GM23338 (cell line): ENCODE data around the gene CA5B. TPM values are rescaled to one million over a fixed set of nuclear protein-coding genes. Genes with fewer than 3 reads are reported as not detected.

ENCODE experiments used
- ATAC-seq: fragments of 200-7000 bp; cut with Tn5 transposase; 3 replicates; pipeline ENCODE4 v1.9.1; 2020
- DNase-seq: peaks from one replicate; pipeline ENCODE4 v3.0.0-alpha.2; 2015; ENCODE audit warnings: low spot score
- H2AFZ ChIP-seq: fragments of 200-600 bp; sonication (generic); 2 replicates; pipeline ENCODE4 v1.8.0; 2016; ENCODE audit warnings: antibody characterized with exemption, mild to moderate bottlenecking, moderate library complexity
- H3F3A ChIP-seq: fragments of 200-600 bp; sonication (generic); replicated peaks from 2 replicates; pipeline ENCODE4 v1.8.0; 2017; ENCODE audit warnings: antibody characterized with exemption, mixed run types, low read depth
- H3K27ac ChIP-seq: fragments of 200-600 bp; sonication (generic); 2 replicates; pipeline ENCODE4 v1.6.1; 2016; ENCODE audit warnings: low read depth
- H3K27me3 ChIP-seq: fragments of 200-600 bp; sonication (generic); 2 replicates; pipeline ENCODE4 v1.8.0; 2016; ENCODE audit warnings: mild to moderate bottlenecking, mixed run types, moderate library complexity; ENCODE audit not compliant: insufficient read depth
- H3K36me3 ChIP-seq: fragments of 200-600 bp; sonication (generic); 2 replicates; pipeline ENCODE4 v1.8.0; 2016; ENCODE audit warnings: mild to moderate bottlenecking; ENCODE audit not compliant: insufficient read depth
- H3K4me1 ChIP-seq: fragments of 200-600 bp; sonication (generic); 2 replicates; pipeline ENCODE4 v1.8.0; 2016; ENCODE audit warnings: mild to moderate bottlenecking, moderate library complexity; ENCODE audit not compliant: insufficient read depth
- H3K4me2 ChIP-seq: fragments of 200-600 bp; sonication (generic); 2 replicates; pipeline ENCODE4 v1.7.1; 2017; ENCODE audit warnings: mixed run types
- H3K4me3 ChIP-seq: fragments of 200-600 bp; sonication (generic); 2 replicates; pipeline ENCODE4 v1.6.1; 2016; ENCODE audit warnings: mixed run types
- H3K79me2 ChIP-seq: fragments of 200-600 bp; sonication (generic); replicated peaks from 2 replicates; pipeline ENCODE4 v1.8.0; 2017; ENCODE audit warnings: mild to moderate bottlenecking; ENCODE audit not compliant: insufficient read depth
- H3K9me2 ChIP-seq: fragments of 200-600 bp; sonication (generic); 2 replicates; pipeline ENCODE4 v1.8.0; 2017; ENCODE audit not compliant: insufficient read depth
- H4K20me1 ChIP-seq: fragments of 200-600 bp; sonication (generic); replicated peaks from 2 replicates; pipeline ENCODE4 v1.8.0; 2017; ENCODE audit warnings: mild to moderate bottlenecking; ENCODE audit not compliant: insufficient read depth
- H3K27ac Mint-ChIP-seq: 2 replicates; pipeline ENCODE4 v1.8.0; 2020; ENCODE audit warnings: inconsistent platforms, mild to moderate bottlenecking, moderate library complexity, mixed read lengths
- H3K27me3 Mint-ChIP-seq: 3 replicates; pipeline ENCODE4 v1.8.0; 2022; ENCODE audit warnings: low read depth, mild to moderate bottlenecking, moderate library complexity, mixed read lengths, inconsistent platforms; ENCODE audit not compliant: insufficient read depth, poor library complexity
- H3K36me3 Mint-ChIP-seq: 3 replicates; pipeline ENCODE4 v1.8.0; 2021; ENCODE audit warnings: low read depth, mild to moderate bottlenecking, inconsistent platforms, moderate library complexity, mixed read lengths
- H3K4me1 Mint-ChIP-seq: 3 replicates; pipeline ENCODE4 v1.8.0; 2020; ENCODE audit warnings: mild to moderate bottlenecking, inconsistent platforms, mixed read lengths
- H3K4me3 Mint-ChIP-seq: 3 replicates; pipeline ENCODE4 v1.8.0; 2021; ENCODE audit warnings: moderate library complexity, mild to moderate bottlenecking, inconsistent platforms, mixed read lengths
- H3K9me3 Mint-ChIP-seq: 3 replicates; pipeline ENCODE4 v1.8.0; 2020; ENCODE audit warnings: moderate library complexity, mild to moderate bottlenecking, inconsistent platforms, mixed read lengths
- CREB1 ChIP-seq: fragments of 250-450 bp; sonication (Bioruptor Pico); IDR thresholded peaks from 2 replicates; pipeline ENCODE4 v1.5.0; 2020; ENCODE audit warnings: low read depth, mild to moderate bottlenecking, moderate library complexity
- EZH2 ChIP-seq: fragments of 200-600 bp; sonication (generic); IDR thresholded peaks from one replicate; pipeline ENCODE4 v1.8.0; 2017; ENCODE audit warnings: antibody characterized with exemption, mild to moderate bottlenecking, low read depth; ENCODE audit not compliant: unreplicated experiment
- EZH2phosphoT487 ChIP-seq: fragments of 200-600 bp; sonication (generic); IDR thresholded peaks from one replicate; pipeline ENCODE4 v1.8.1; 2018; ENCODE audit warnings: antibody characterized with exemption; ENCODE audit not compliant: unreplicated experiment
- JUNB ChIP-seq: IDR thresholded peaks from one replicate; pipeline ENCODE4 v1.6.1; 2016; ENCODE audit warnings: antibody characterized with exemption; ENCODE audit not compliant: unreplicated experiment
- NANOG ChIP-seq: IDR thresholded peaks from 2 replicates; pipeline ENCODE4 v1.6.1; 2016; ENCODE audit warnings: antibody characterized with exemption, borderline replicate concordance
- POLR2AphosphoS5 ChIP-seq: IDR thresholded peaks from 2 replicates; pipeline ENCODE4 v1.6.1; 2016; ENCODE audit warnings: antibody characterized with exemption, low read depth
- STAT1 ChIP-seq: IDR thresholded peaks from one replicate; pipeline ENCODE4 v1.6.1; 2016; ENCODE audit warnings: antibody characterized with exemption; ENCODE audit not compliant: unreplicated experiment
- ZNF114 ChIP-seq: fragments of 250-450 bp; sonication (Bioruptor Pico); IDR thresholded peaks from 2 replicates; pipeline ENCODE4 v1.5.0; 2020; ENCODE audit warnings: mild to moderate bottlenecking, moderate library complexity
- ZNF331 ChIP-seq: fragments of 250-450 bp; sonication (Bioruptor Pico); IDR thresholded peaks from 2 replicates; pipeline ENCODE4 v1.5.0; 2020; ENCODE audit warnings: low read depth, mild to moderate bottlenecking, moderate library complexity
- polyA plus RNA-seq: library from polyadenylated mRNA; unstranded; fragments of >200 nt; fragmentation: Nextera tagmentation; extraction: Ambion mirVana; gene quantifications from 2 replicates; pipeline ENCODE4 v1.2.1, GENCODE V29; 2016
- total RNA-seq: library from RNA; depleted of rRNA; stranded (reverse); fragments of >200 nt; shearing (Covaris generic); gene quantifications from 2 replicates; pipeline ENCODE4 v1.2.3, GENCODE V29; 2014
- TF ChIP-seq, protein P1 (sequence below), 2 experiments: fragments of 200-600 bp in 1 of 2; sonication (generic) in 1 of 2; conservative IDR thresholded peaks; 2 replicates each; pipeline versions ENCODE4 v1.5.1 to v1.6.1; 2016 to 2017; ENCODE audit warnings: antibody characterized with exemption in 2 of 2, low read depth in 2 of 2, mild to moderate bottlenecking in 2 of 2, moderate library complexity in 1 of 2
- TF ChIP-seq, protein P2 (sequence below): IDR thresholded peaks from 2 replicates; pipeline ENCODE4 v1.6.1; 2016; ENCODE audit warnings: antibody characterized with exemption
- TF ChIP-seq, protein P3 (sequence below): fragments of 250-450 bp; sonication (Bioruptor Pico); IDR thresholded peaks from 2 replicates; pipeline ENCODE4 v1.5.0; 2020; ENCODE audit warnings: mild to moderate bottlenecking, moderate library complexity
- TF ChIP-seq, protein P4 (sequence below): IDR thresholded peaks from one replicate; pipeline ENCODE4 v1.6.1; 2018; ENCODE audit warnings: antibody characterized with exemption; ENCODE audit not compliant: unreplicated experiment

Gene CA5B
- total and polyA plus RNA-seq, 2 experiments from 2014 or later = 4.8 to 6.1 TPM

DNA sequence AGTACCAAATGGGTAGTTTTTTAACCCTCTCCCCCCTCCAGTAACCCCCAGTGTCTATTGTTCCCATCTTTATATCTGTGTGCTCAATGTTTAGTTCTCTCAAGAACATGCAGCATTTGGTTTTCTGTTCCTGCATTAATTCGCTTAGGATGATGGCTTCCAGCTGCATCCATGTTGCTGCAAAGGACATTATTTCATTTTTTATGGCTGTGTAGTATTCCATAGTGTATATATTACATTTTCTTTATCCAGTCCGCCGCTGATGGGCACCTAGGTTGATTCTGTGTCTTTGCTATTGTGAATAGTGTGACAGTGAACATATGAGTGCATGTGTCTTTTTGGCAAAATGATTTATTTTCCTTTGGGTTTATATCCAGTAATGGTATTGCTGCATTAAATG lies 41.6 kb upstream of the CA5B start:
- no peak overlapping the region for H3K27ac ChIP-seq
- TF ChIP-seq JUNB = no peak
- TF ChIP-seq CREB1 = no peak
- TF ChIP-seq EZH2phosphoT487 = no peak
- TF ChIP-seq ZNF114 (CRISPR knock-in tag) = no peak
- TF ChIP-seq EZH2 = no peak
- TF ChIP-seq, protein P1, sequence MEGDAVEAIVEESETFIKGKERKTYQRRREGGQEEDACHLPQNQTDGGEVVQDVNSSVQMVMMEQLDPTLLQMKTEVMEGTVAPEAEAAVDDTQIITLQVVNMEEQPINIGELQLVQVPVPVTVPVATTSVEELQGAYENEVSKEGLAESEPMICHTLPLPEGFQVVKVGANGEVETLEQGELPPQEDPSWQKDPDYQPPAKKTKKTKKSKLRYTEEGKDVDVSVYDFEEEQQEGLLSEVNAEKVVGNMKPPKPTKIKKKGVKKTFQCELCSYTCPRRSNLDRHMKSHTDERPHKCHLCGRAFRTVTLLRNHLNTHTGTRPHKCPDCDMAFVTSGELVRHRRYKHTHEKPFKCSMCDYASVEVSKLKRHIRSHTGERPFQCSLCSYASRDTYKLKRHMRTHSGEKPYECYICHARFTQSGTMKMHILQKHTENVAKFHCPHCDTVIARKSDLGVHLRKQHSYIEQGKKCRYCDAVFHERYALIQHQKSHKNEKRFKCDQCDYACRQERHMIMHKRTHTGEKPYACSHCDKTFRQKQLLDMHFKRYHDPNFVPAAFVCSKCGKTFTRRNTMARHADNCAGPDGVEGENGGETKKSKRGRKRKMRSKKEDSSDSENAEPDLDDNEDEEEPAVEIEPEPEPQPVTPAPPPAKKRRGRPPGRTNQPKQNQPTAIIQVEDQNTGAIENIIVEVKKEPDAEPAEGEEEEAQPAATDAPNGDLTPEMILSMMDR (conservative IDR thresholded peaks at IDR 0.05; ENCODE audit: low read depth in 2 of 2) = no peak
- TF ChIP-seq, protein P2, sequence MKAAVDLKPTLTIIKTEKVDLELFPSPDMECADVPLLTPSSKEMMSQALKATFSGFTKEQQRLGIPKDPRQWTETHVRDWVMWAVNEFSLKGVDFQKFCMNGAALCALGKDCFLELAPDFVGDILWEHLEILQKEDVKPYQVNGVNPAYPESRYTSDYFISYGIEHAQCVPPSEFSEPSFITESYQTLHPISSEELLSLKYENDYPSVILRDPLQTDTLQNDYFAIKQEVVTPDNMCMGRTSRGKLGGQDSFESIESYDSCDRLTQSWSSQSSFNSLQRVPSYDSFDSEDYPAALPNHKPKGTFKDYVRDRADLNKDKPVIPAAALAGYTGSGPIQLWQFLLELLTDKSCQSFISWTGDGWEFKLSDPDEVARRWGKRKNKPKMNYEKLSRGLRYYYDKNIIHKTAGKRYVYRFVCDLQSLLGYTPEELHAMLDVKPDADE = no peak
- TF ChIP-seq POLR2AphosphoS5 = no peak
- TF ChIP-seq, protein P3, sequence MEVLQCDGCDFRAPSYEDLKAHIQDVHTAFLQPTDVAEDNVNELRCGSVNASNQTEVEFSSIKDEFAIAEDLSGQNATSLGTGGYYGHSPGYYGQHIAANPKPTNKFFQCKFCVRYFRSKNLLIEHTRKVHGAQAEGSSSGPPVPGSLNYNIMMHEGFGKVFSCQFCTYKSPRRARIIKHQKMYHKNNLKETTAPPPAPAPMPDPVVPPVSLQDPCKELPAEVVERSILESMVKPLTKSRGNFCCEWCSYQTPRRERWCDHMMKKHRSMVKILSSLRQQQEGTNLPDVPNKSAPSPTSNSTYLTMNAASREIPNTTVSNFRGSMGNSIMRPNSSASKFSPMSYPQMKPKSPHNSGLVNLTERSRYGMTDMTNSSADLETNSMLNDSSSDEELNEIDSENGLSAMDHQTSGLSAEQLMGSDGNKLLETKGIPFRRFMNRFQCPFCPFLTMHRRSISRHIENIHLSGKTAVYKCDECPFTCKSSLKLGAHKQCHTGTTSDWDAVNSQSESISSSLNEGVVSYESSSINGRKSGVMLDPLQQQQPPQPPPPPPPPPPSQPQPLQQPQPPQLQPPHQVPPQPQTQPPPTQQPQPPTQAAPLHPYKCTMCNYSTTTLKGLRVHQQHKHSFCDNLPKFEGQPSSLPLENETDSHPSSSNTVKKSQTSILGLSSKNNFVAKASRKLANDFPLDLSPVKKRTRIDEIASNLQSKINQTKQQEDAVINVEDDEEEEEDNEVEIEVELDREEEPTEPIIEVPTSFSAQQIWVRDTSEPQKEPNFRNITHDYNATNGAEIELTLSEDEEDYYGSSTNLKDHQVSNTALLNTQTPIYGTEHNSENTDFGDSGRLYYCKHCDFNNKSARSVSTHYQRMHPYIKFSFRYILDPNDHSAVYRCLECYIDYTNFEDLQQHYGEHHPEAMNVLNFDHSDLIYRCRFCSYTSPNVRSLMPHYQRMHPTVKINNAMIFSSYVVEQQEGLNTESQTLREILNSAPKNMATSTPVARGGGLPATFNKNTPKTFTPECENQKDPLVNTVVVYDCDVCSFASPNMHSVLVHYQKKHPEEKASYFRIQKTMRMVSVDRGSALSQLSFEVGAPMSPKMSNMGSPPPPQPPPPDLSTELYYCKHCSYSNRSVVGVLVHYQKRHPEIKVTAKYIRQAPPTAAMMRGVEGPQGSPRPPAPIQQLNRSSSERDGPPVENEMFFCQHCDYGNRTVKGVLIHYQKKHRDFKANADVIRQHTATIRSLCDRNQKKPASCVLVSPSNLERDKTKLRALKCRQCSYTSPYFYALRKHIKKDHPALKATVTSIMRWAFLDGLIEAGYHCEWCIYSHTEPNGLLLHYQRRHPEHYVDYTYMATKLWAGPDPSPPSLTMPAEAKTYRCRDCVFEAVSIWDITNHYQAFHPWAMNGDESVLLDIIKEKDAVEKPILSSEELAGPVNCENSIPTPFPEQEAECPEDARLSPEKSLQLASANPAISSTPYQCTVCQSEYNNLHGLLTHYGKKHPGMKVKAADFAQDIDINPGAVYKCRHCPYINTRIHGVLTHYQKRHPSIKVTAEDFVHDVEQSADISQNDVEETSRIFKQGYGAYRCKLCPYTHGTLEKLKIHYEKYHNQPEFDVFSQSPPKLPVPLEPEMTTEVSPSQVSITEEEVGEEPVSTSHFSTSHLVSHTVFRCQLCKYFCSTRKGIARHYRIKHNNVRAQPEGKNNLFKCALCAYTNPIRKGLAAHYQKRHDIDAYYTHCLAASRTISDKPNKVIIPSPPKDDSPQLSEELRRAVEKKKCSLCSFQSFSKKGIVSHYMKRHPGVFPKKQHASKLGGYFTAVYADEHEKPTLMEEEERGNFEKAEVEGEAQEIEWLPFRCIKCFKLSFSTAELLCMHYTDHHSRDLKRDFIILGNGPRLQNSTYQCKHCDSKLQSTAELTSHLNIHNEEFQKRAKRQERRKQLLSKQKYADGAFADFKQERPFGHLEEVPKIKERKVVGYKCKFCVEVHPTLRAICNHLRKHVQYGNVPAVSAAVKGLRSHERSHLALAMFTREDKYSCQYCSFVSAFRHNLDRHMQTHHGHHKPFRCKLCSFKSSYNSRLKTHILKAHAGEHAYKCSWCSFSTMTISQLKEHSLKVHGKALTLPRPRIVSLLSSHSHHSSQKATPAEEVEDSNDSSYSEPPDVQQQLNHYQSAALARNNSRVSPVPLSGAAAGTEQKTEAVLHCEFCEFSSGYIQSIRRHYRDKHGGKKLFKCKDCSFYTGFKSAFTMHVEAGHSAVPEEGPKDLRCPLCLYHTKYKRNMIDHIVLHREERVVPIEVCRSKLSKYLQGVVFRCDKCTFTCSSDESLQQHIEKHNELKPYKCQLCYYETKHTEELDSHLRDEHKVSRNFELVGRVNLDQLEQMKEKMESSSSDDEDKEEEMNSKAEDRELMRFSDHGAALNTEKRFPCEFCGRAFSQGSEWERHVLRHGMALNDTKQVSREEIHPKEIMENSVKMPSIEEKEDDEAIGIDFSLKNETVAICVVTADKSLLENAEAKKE (CRISPR knock-in tag) = no peak
- TF ChIP-seq NANOG = no peak
- no peak for TF ChIP-seq STAT1
- TF ChIP-seq, protein P4, sequence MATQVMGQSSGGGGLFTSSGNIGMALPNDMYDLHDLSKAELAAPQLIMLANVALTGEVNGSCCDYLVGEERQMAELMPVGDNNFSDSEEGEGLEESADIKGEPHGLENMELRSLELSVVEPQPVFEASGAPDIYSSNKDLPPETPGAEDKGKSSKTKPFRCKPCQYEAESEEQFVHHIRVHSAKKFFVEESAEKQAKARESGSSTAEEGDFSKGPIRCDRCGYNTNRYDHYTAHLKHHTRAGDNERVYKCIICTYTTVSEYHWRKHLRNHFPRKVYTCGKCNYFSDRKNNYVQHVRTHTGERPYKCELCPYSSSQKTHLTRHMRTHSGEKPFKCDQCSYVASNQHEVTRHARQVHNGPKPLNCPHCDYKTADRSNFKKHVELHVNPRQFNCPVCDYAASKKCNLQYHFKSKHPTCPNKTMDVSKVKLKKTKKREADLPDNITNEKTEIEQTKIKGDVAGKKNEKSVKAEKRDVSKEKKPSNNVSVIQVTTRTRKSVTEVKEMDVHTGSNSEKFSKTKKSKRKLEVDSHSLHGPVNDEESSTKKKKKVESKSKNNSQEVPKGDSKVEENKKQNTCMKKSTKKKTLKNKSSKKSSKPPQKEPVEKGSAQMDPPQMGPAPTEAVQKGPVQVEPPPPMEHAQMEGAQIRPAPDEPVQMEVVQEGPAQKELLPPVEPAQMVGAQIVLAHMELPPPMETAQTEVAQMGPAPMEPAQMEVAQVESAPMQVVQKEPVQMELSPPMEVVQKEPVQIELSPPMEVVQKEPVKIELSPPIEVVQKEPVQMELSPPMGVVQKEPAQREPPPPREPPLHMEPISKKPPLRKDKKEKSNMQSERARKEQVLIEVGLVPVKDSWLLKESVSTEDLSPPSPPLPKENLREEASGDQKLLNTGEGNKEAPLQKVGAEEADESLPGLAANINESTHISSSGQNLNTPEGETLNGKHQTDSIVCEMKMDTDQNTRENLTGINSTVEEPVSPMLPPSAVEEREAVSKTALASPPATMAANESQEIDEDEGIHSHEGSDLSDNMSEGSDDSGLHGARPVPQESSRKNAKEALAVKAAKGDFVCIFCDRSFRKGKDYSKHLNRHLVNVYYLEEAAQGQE = no peak
- TF ChIP-seq ZNF331 = no peak
- no peak overlapping the region for H3K4me3 Mint-ChIP-seq
- no peaks in the 10 kb centered on the region for H3K4me1 ChIP-seq
- no peaks in the 10 kb centered on the region for H3K4me1 Mint-ChIP-seq
- no peak overlapping the region for H3K27ac Mint-ChIP-seq
- H3K4me3 ChIP-seq = no peak overlapping the region
- H3K36me3 ChIP-seq = no peaks in the 10 kb centered on the region
- H3K9me3 Mint-ChIP-seq = no peaks in the 10 kb centered on the region
- ATAC-seq (no peak), DNase-seq (no peak)
- H3K79me2 ChIP-seq = peaks cover 11% of the 10 kb centered on the region
- no peaks in the 10 kb centered on the region for H3K9me2 ChIP-seq
- no peaks in the 10 kb centered on the region for H3F3A ChIP-seq
- H4K20me1 ChIP-seq = no peaks in the 10 kb centered on the region
- H3K36me3 Mint-ChIP-seq = peaks cover 35% of the 10 kb centered on the region
- peaks cover 1% of the 10 kb centered on the region for H3K27me3 Mint-ChIP-seq
- H2AFZ ChIP-seq = no peak overlapping the region
- no peak overlapping the region for H3K4me2 ChIP-seq
- no peaks in the 10 kb centered on the region for H3K27me3 ChIP-seq
